ENCODE results near the gene DST. TPM values are rescaled to one million over a fixed set of nuclear protein-coding genes. Genes with fewer than 3 reads are reported as not detected.

DST gene
- total and polyA plus RNA-seq, 2 of the 8 experiments (the other 6 are each of a cell fraction or from before 2014, with no cell fraction given): 49.4 to 116 TPM

DNA sequence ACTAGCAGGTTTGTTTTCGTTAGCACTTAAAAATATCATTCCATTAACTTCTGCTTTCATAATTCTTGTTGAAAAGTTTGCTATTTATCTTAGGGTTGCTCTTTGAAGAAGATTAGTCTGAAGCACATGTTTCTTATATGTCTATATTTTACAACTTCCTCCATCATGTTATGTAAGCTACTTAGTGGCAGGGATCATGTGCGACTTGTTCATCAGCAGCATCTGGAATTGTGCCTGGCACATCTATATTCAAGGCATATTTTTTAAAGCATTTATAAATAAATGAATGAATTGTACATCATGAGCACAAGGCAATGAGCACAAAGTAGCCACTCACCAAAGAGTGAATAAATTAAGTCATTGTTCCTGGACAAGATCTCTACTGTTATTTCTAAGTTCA lies 208.1 kb downstream of the DST start (continued):
- TF ChIP-seq KDM4A (IDR thresholded peaks at IDR 0.05; ENCODE audit: low read depth, low read length, severe bottlenecking): no peak
- TF ChIP-seq POLR2AphosphoS5 (IDR thresholded peaks at IDR 0.05; ENCODE audit: low read depth, low read length): no peak
- TF ChIP-seq TBP (IDR thresholded peaks at IDR 0.05; ENCODE audit: low read depth, low read length): no peak
- TF ChIP-seq SIRT6 (IDR thresholded peaks at IDR 0.05; ENCODE audit: low read length): no peak
